ENCODE measurements around the gene MSRB2.
"Not testable (repeated sequence)": the region's sequence is repeated elsewhere in the genome, so short reads cannot be mapped to it uniquely, and the experiment has no call there.

Gene MSRB2

GRCh38 chr10:23060918-23061317 lies 34.5 kb upstream of the MSRB2 start:
- no peaks in the 10 kb centered on the region for H3K9me3 ChIP-seq (ENCODE audit: insufficient read depth, low read length, severe bottlenecking)
- H3K9ac ChIP-seq (ENCODE audit: low read depth, low read length), result no peak overlapping the region
- no peak for DNase-seq
- no peak overlapping the region for H3K4me2 ChIP-seq (ENCODE audit: insufficient read depth, low read length)
- H3K27me3 ChIP-seq (ENCODE audit: insufficient read depth, low read length, poor library complexity), result peaks cover 17% of the 10 kb centered on the region
- no peak overlapping the region for H3K27ac ChIP-seq (ENCODE audit: low read length)
- H3K79me2 ChIP-seq (ENCODE audit: insufficient read depth, low read length), result no peaks in the 10 kb centered on the region
- H3K4me1 ChIP-seq (ENCODE audit: insufficient read depth, low read length), result no peaks in the 10 kb centered on the region
- H3K36me3 ChIP-seq (ENCODE audit: insufficient read depth, low read length), result no peaks in the 10 kb centered on the region
- H3K4me3 ChIP-seq (ENCODE audit: low read depth in 1 of 2, low read length in 2 of 2), result no peak overlapping the region
- no peak for TF ChIP-seq EZH2 (IDR thresholded peaks at IDR 0.05; ENCODE audit: borderline replicate concordance, low read depth, low read length, severe bottlenecking)
- TF ChIP-seq, protein P1, sequence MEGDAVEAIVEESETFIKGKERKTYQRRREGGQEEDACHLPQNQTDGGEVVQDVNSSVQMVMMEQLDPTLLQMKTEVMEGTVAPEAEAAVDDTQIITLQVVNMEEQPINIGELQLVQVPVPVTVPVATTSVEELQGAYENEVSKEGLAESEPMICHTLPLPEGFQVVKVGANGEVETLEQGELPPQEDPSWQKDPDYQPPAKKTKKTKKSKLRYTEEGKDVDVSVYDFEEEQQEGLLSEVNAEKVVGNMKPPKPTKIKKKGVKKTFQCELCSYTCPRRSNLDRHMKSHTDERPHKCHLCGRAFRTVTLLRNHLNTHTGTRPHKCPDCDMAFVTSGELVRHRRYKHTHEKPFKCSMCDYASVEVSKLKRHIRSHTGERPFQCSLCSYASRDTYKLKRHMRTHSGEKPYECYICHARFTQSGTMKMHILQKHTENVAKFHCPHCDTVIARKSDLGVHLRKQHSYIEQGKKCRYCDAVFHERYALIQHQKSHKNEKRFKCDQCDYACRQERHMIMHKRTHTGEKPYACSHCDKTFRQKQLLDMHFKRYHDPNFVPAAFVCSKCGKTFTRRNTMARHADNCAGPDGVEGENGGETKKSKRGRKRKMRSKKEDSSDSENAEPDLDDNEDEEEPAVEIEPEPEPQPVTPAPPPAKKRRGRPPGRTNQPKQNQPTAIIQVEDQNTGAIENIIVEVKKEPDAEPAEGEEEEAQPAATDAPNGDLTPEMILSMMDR (IDR thresholded peaks at IDR 0.05; ENCODE audit: borderline replicate concordance, extremely low read depth, low read length, poor library complexity, severe bottlenecking), result no peak
- no peak overlapping the region for H2AFZ ChIP-seq (ENCODE audit: low read depth, low read length)
- H4K20me1 ChIP-seq (ENCODE audit: insufficient read depth, low read length), result no peaks in the 10 kb centered on the region
- ATAC-seq (ENCODE audit: insufficient read depth, low read depth), result no peak

DNA sequence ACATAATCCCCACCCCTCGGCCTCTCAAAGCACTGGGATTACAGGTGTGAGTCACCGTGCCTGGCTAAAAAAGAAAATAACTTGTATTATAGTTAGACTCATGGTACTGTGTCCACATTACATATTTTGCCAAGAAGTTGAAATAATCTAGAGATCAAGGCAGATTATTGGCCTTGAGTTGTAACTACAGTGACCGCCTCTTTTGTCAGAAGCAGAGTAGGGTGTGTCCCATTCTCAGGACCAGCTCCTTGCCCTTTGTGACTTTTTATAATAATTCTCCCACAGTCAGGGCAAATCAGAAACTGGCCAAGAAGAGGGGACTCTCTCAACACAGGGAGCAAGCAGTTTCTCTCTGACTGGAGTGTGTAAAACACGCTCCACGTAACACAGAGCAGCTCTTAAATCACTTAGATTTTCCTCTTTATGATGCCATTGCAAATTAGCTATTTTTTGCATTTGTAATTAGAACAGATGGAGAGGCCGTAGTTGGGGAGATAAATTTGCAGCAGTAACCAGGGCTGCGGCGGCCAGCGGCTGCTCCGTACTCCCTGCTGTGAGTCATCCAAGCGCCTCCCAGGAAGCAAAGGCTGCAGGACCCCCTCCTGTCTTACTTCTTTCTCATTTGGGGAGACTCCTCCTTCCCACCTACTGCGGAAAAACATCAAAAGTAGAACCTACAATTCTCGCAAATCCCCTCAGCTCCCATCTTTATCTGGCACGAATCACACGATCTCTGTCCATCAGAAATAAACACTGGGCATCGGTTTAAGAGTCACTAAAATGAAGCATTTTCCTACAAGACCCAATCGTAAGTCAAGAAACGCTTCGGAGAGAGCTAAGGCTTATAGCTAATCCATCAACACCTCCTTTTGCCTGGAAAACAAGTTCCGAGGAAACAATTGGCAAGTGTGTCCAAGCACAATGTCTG lies 32.1 kb upstream of the MSRB2 start:
- no peak for DNase-seq
- Histone ChIP-seq H3K4me1 (ENCODE audit: insufficient read depth, low read length) (no peaks in the 10 kb centered on the region), H4K20me1 (ENCODE audit: insufficient read depth, low read length) (no peaks in the 10 kb centered on the region), H3K79me2 (ENCODE audit: insufficient read depth, low read length) (no peaks in the 10 kb centered on the region), H3K27me3 (ENCODE audit: insufficient read depth, low read length, poor library complexity) (peaks cover 9% of the 10 kb centered on the region), H3K27ac (ENCODE audit: low read length) (no peak overlapping the region), H3K9me3 (ENCODE audit: insufficient read depth, low read length, severe bottlenecking) (no peaks in the 10 kb centered on the region), H3K36me3 (ENCODE audit: insufficient read depth, low read length) (no peaks in the 10 kb centered on the region), H3K9ac (ENCODE audit: low read depth, low read length) (no peak overlapping the region), H2AFZ (ENCODE audit: low read depth, low read length) (no peak overlapping the region), H3K4me3 (ENCODE audit: low read depth in 1 of 2, low read length in 2 of 2) (no peak overlapping the region), H3K4me2 (ENCODE audit: insufficient read depth, low read length) (no peak overlapping the region)
- no peak for TF ChIP-seq EZH2 (IDR thresholded peaks at IDR 0.05; ENCODE audit: borderline replicate concordance, low read depth, low read length, severe bottlenecking)
- TF ChIP-seq, protein P1 (IDR thresholded peaks at IDR 0.05; ENCODE audit: borderline replicate concordance, extremely low read depth, low read length, poor library complexity, severe bottlenecking), result no peak
- no peak for ATAC-seq (ENCODE audit: insufficient read depth, low read depth)

GRCh38 chr10:23063973-23064812 lies 31.2 kb upstream of the MSRB2 start:
- Histone ChIP-seq H3K9ac (ENCODE audit: low read depth, low read length) (no peak overlapping the region), H2AFZ (ENCODE audit: low read depth, low read length) (no peak overlapping the region), H3K27ac (ENCODE audit: low read length) (no peak overlapping the region), H3K79me2 (ENCODE audit: insufficient read depth, low read length) (no peaks in the 10 kb centered on the region), H3K9me3 (ENCODE audit: insufficient read depth, low read length, severe bottlenecking) (no peaks in the 10 kb centered on the region), H3K36me3 (ENCODE audit: insufficient read depth, low read length) (no peaks in the 10 kb centered on the region), H4K20me1 (ENCODE audit: insufficient read depth, low read length) (no peaks in the 10 kb centered on the region), H3K27me3 (ENCODE audit: insufficient read depth, low read length, poor library complexity) (peaks cover 9% of the 10 kb centered on the region), H3K4me3 (ENCODE audit: low read depth in 1 of 2, low read length in 2 of 2) (no peak overlapping the region), H3K4me1 (ENCODE audit: insufficient read depth, low read length) (no peaks in the 10 kb centered on the region), H3K4me2 (ENCODE audit: insufficient read depth, low read length) (no peak overlapping the region)
- TF ChIP-seq EZH2 (IDR thresholded peaks at IDR 0.05; ENCODE audit: borderline replicate concordance, low read depth, low read length, severe bottlenecking), result no peak
- TF ChIP-seq, protein P1 (IDR thresholded peaks at IDR 0.05; ENCODE audit: borderline replicate concordance, extremely low read depth, low read length, poor library complexity, severe bottlenecking), result no peak
- DNase-seq, result no peak
- ATAC-seq (ENCODE audit: insufficient read depth, low read depth), result no peak

- H3K27me3 ChIP-seq (ENCODE audit: insufficient read depth, low read length, poor library complexity); ATAC-seq (ENCODE audit: insufficient read depth, low read depth): not testable (repeated sequence)
These were observed 30.6 kb upstream of the MSRB2 start for GRCh38 chr10:23064813-23065114.

More at GRCh38 chr10:23064813-23065114, 30.6 kb upstream of the MSRB2 start:
- not testable (repeated sequence) for H3K9me3 ChIP-seq (ENCODE audit: insufficient read depth, low read length, severe bottlenecking); H3K4me3 ChIP-seq (ENCODE audit: low read depth in 1 of 2, low read length in 2 of 2); H3K4me1 ChIP-seq (ENCODE audit: insufficient read depth, low read length); H3K27ac ChIP-seq (ENCODE audit: low read length); H3K79me2 ChIP-seq (ENCODE audit: insufficient read depth, low read length); H3K36me3 ChIP-seq (ENCODE audit: insufficient read depth, low read length); DNase-seq; H4K20me1 ChIP-seq (ENCODE audit: insufficient read depth, low read length); H3K9ac ChIP-seq (ENCODE audit: low read depth, low read length); H2AFZ ChIP-seq (ENCODE audit: low read depth, low read length); H3K4me2 ChIP-seq (ENCODE audit: insufficient read depth, low read length)
